CD4-positive, alpha-beta memory T cell (primary cell): ENCODE data around the gene RYR3. TPM values are rescaled to one million over a fixed set of nuclear protein-coding genes. Genes with fewer than 3 reads are reported as not detected.

Source experiments
- CTCF ChIA-PET: fragments of 350-600 bp; sonication (Branson Sonifier 250); formaldehyde crosslinking; loops from one replicate; lab custom pipeline; 2021; ENCODE audit warnings: inconsistent platforms; ENCODE audit not compliant: partially characterized antibody; lab: Charles Lee
- POLR2A ChIA-PET: fragments of 350-600 bp; sonication (Branson Sonifier 250); formaldehyde crosslinking; loops from one replicate; lab custom pipeline; 2021; ENCODE audit not compliant: partially characterized antibody; lab: Charles Lee
- DNase-seq, 5 donors: peaks; one replicate each; pipeline versions ENCODE4 v3.0.0 to v3.0.0-alpha.2; 2020 to 2022; ENCODE audit warnings: mixed read lengths in 1 of 5
- H3K27ac ChIP-seq: one replicate; pipeline ENCODE4 v1.7.0; 2013; ENCODE audit warnings: low read depth, low read length
- H3K27me3 ChIP-seq: 2 replicates; pipeline ENCODE4 v1.7.0; 2013; ENCODE audit warnings: mild to moderate bottlenecking, low read length, moderate library complexity; ENCODE audit not compliant: insufficient read depth
- H3K36me3 ChIP-seq: 2 replicates; pipeline ENCODE4 v1.7.0; 2013; ENCODE audit warnings: mild to moderate bottlenecking, low read length, moderate library complexity; ENCODE audit not compliant: insufficient read depth
- H3K4me1 ChIP-seq: 2 replicates; pipeline ENCODE4 v1.7.0; 2013; ENCODE audit warnings: mild to moderate bottlenecking, low read length, moderate library complexity; ENCODE audit not compliant: insufficient read depth
- H3K4me3 ChIP-seq, 2 donors: one replicate each; pipeline ENCODE4 v1.7.0; 2013; ENCODE audit warnings: low read length in 2 of 2, mild to moderate bottlenecking in 1 of 2
- H3K9me3 ChIP-seq, 2 donors: one replicate each; pipeline ENCODE4 v1.7.0; 2013; ENCODE audit warnings: low read length in 2 of 2, control low read depth in 1 of 2; ENCODE audit not compliant: control insufficient read depth in 1 of 2
- H3K27ac Mint-ChIP-seq, 7 donors: one replicate each; pipeline ENCODE4 v1.8.0; 2020 to 2021; ENCODE audit warnings: mixed read lengths in 7 of 7, mild to moderate bottlenecking in 6 of 7, inconsistent platforms in 3 of 7, moderate library complexity in 3 of 7
- H3K27me3 Mint-ChIP-seq, 2 donors: one replicate each; pipeline ENCODE4 v1.8.0; 2020 to 2021; ENCODE audit warnings: mixed read lengths in 2 of 2
- H3K36me3 Mint-ChIP-seq, 2 donors: one replicate each; pipeline ENCODE4 v1.8.0; 2020 to 2021; ENCODE audit warnings: mixed read lengths in 2 of 2, inconsistent platforms in 1 of 2, mild to moderate bottlenecking in 1 of 2
- H3K4me1 Mint-ChIP-seq, 4 donors: one replicate each; pipeline ENCODE4 v1.8.0; 2020 to 2021; ENCODE audit warnings: mixed read lengths in 4 of 4, mild to moderate bottlenecking in 1 of 4
- H3K4me3 Mint-ChIP-seq, 8 donors: one replicate each; pipeline ENCODE4 v1.8.0; 2020 to 2021; ENCODE audit warnings: mixed read lengths in 8 of 8, mild to moderate bottlenecking in 7 of 8, moderate library complexity in 6 of 8, inconsistent platforms in 3 of 8
- H3K9me3 Mint-ChIP-seq, 8 donors: one replicate each; pipeline ENCODE4 v1.8.0; 2020 to 2021; ENCODE audit warnings: mixed read lengths in 8 of 8, mild to moderate bottlenecking in 5 of 8, inconsistent platforms in 3 of 8, moderate library complexity in 1 of 8
- intact Hi-C: fragments of 100-400 bp; cut with micrococcal nuclease; formaldehyde crosslinking; loops from one replicate; pipeline ENCODE4 v1.15.1; 2023
- polyA plus RNA-seq, 2 donors: library from polyadenylated mRNA; unstranded; fragments of 300-500 nt; fragmentation: Illumina TruSeq; gene quantifications; one replicate each; pipeline ENCODE4 v1.2.3, GENCODE V29; 2021
- total RNA-seq, 2 experiments: library from RNA; stranded (reverse); gene quantifications; one replicate each; pipeline ENCODE4 v1.2.3, GENCODE V29; 2021

RYR3 gene
- total and polyA plus RNA-seq, 4 experiments from 2014 or later = 0.11 TPM; not detected in 3

GRCh38 chr15:33756961-33757360 lies 446.2 kb downstream of the RYR3 start:
- no peak overlapping the region for H3K27ac ChIP-seq
- H3K36me3 Mint-ChIP-seq = no peaks in the 10 kb centered on the region
- intact Hi-C loops = no loop called here

DNA sequence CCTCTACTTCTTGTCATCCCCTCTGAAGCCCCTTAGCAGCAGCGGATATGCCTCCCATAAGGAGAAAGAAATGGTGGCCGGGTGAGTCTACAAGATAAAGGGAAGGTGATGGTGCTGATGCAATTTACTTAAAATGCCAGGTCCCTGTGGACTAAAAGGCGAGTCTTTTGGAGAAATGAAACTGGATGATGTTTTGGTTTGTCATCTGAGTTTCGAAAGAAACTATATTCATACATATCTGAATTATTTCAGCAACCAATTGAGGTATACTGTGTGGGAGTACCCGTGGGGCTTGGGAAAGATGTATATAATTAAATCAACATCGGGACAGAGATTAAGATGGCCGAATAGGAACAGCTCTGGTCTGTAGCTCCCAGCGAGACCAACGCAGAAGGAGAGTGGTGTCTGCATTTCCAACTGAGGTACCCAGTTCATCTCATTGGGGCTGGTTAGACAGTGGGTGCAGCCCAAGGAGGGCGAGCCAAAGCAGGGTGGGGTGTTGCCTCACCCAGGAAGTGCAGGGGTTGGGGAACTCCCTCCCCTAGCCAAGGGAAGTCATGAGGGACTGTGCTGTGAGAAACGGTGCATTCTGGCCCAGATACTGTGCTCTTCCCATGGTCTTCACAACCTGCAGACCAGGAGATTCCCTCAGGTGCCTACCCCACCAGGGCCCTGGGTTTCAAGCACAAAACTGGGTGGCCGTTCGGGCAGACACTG lies 446.9 kb downstream of the RYR3 start:
- H3K36me3 ChIP-seq = no peaks in the 10 kb centered on the region
- no peaks in the 10 kb centered on the region for H3K9me3 ChIP-seq
- no peak overlapping the region for H3K27ac ChIP-seq
- H3K4me3 Mint-ChIP-seq = no peak overlapping the region
- H3K4me3 ChIP-seq = no peak overlapping the region
- no peaks in the 10 kb centered on the region for H3K27me3 ChIP-seq
- CTCF ChIA-PET = no interaction called here
- POLR2A ChIA-PET = no interaction called here
- H3K9me3 Mint-ChIP-seq = peaks cover 0 to 4% (median 0%) of the 10 kb centered on the region in 8 donors
- H3K27me3 Mint-ChIP-seq = peaks cover 23 to 24% of the 10 kb centered on the region in 2 donors
- H3K36me3 Mint-ChIP-seq = no peaks in the 10 kb centered on the region
- DNase-seq = no peak
- no peaks in the 10 kb centered on the region for H3K4me1 ChIP-seq
- H3K4me1 Mint-ChIP-seq = no peaks in the 10 kb centered on the region
- H3K27ac Mint-ChIP-seq = no peak overlapping the region
- intact Hi-C loops = no loop called here

More at GRCh38 chr15:33756961-33757360, 446.2 kb downstream of the RYR3 start:
- Histone ChIP-seq H3K27me3 (no peaks in the 10 kb centered on the region), H3K9me3 (no peaks in the 10 kb centered on the region), H3K4me1 (no peaks in the 10 kb centered on the region), H3K36me3 (no peaks in the 10 kb centered on the region), H3K4me3 (no peak overlapping the region)
- peaks cover 23 to 24% of the 10 kb centered on the region in 2 donors for H3K27me3 Mint-ChIP-seq
- no peaks in the 10 kb centered on the region for H3K4me1 Mint-ChIP-seq
- POLR2A ChIA-PET = no interaction called here
- CTCF ChIA-PET = no interaction called here
- no peak for DNase-seq
- H3K27ac Mint-ChIP-seq = no peak overlapping the region
- no peak overlapping the region for H3K4me3 Mint-ChIP-seq
- peaks cover 0 to 8% (median 0%) of the 10 kb centered on the region in 8 donors for H3K9me3 Mint-ChIP-seq

DNA sequence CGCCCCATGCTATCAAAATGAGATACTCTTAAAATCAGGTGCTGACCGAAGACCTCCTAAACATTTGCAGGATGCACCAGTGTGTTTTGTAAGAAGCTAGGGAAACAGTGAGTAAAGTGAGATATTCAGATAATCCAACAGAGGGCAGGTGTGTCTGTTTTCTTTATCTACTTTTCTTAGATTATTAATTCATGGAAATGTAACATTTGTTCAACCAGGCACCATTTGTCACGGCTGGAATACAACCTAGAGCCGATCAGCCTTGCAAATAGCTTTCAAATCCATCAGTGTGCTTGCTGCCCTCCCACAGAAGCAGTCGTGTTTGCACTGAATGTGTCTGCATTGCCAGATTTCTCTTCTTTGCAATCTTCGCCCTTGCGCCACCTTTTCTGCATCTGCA lies 455.6 kb downstream of the RYR3 start:
- intact Hi-C loops = no loop called here
- no peaks in the 10 kb centered on the region for H3K9me3 ChIP-seq
- H3K36me3 ChIP-seq = no peaks in the 10 kb centered on the region
- Mint-ChIP-seq H3K36me3 (no peaks in the 10 kb centered on the region), H3K4me1 (no peaks in the 10 kb centered on the region), H3K9me3 (peaks cover 0 to 2% (median 0%) of the 10 kb centered on the region in 8 donors), H3K4me3 (no peak overlapping the region), H3K27me3 (peaks cover under 1 to 2% of the 10 kb centered on the region in 2 donors), H3K27ac (no peak overlapping the region)
- POLR2A ChIA-PET = no interaction called here
- H3K27ac ChIP-seq = no peak overlapping the region
- DNase-seq = no peak
- no peaks in the 10 kb centered on the region for H3K4me1 ChIP-seq
- CTCF ChIA-PET = no interaction called here
- H3K27me3 ChIP-seq = no peaks in the 10 kb centered on the region
- H3K4me3 ChIP-seq = no peak overlapping the region

GRCh38 chr15:33768670-33769190 lies 458.0 kb downstream of the RYR3 start:
- H3K9me3 Mint-ChIP-seq = no peaks in the 10 kb centered on the region
- Histone ChIP-seq H3K4me3 (no peak overlapping the region), H3K27me3 (no peaks in the 10 kb centered on the region), H3K27ac (no peak overlapping the region), H3K36me3 (no peaks in the 10 kb centered on the region), H3K4me1 (no peaks in the 10 kb centered on the region), H3K9me3 (no peaks in the 10 kb centered on the region)
- ChIA-PET POLR2A (no interaction called here), CTCF (no interaction called here)
- no peaks in the 10 kb centered on the region for H3K36me3 Mint-ChIP-seq
- no peak overlapping the region for H3K4me3 Mint-ChIP-seq
- intact Hi-C loops = no loop called here
- H3K4me1 Mint-ChIP-seq = no peaks in the 10 kb centered on the region
- no peak overlapping the region for H3K27ac Mint-ChIP-seq
- H3K27me3 Mint-ChIP-seq = peaks cover 0 to 3% of the 10 kb centered on the region in 2 donors
- DNase-seq = no peak

- H3K27ac ChIP-seq = no peak overlapping the region
- H3K4me3 ChIP-seq = no peak overlapping the region
- intact Hi-C loops = no loop called here
- ChIA-PET CTCF (no interaction called here), POLR2A (no interaction called here)
- no peaks in the 10 kb centered on the region for H3K27me3 ChIP-seq
- no peak for DNase-seq
- H3K9me3 ChIP-seq = no peaks in the 10 kb centered on the region
- H3K4me1 ChIP-seq = no peaks in the 10 kb centered on the region
- Mint-ChIP-seq H3K36me3 (no peaks in the 10 kb centered on the region), H3K27ac (no peak overlapping the region), H3K9me3 (no peaks in the 10 kb centered on the region), H3K27me3 (peaks cover 7 to 8% of the 10 kb centered on the region in 2 donors), H3K4me1 (no peaks in the 10 kb centered on the region), H3K4me3 (no peak overlapping the region)
- no peaks in the 10 kb centered on the region for H3K36me3 ChIP-seq
Observed at GRCh38 chr15:33773969-33774368, 463.2 kb downstream of the RYR3 start.

DNA sequence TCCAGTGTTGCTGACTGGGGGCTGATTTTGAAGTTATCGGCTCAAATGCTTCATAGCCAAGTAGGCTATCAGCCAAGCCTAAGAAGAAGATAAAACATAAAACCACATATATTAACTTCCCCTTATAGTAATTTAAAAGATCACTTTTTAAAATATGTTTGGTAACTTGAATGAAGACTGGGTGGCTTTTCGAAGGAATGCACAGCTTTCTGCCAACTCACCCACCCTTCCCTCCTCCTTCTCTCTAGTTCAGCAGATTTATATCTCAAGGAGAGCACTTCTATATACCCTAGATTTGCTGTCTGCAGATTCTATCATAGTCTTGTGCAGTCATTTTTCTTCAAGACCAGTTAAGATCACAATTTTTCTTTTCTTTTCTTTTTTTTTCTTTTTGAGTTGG lies 468.1 kb downstream of the RYR3 start:
- H3K27me3 ChIP-seq = no peaks in the 10 kb centered on the region
- Mint-ChIP-seq H3K27ac (no peak overlapping the region), H3K4me3 (no peak overlapping the region), H3K27me3 (peaks cover 6 to 8% of the 10 kb centered on the region in 2 donors), H3K9me3 (no peaks in the 10 kb centered on the region), H3K4me1 (no peaks in the 10 kb centered on the region), H3K36me3 (no peaks in the 10 kb centered on the region)
- CTCF ChIA-PET = no interaction called here
- no peak overlapping the region for H3K27ac ChIP-seq
- no peaks in the 10 kb centered on the region for H3K4me1 ChIP-seq
- no peak for DNase-seq
- no peaks in the 10 kb centered on the region for H3K36me3 ChIP-seq
- no peaks in the 10 kb centered on the region for H3K9me3 ChIP-seq
- no peak overlapping the region for H3K4me3 ChIP-seq
- intact Hi-C loops = no loop called here
- POLR2A ChIA-PET = no interaction called here

DNA sequence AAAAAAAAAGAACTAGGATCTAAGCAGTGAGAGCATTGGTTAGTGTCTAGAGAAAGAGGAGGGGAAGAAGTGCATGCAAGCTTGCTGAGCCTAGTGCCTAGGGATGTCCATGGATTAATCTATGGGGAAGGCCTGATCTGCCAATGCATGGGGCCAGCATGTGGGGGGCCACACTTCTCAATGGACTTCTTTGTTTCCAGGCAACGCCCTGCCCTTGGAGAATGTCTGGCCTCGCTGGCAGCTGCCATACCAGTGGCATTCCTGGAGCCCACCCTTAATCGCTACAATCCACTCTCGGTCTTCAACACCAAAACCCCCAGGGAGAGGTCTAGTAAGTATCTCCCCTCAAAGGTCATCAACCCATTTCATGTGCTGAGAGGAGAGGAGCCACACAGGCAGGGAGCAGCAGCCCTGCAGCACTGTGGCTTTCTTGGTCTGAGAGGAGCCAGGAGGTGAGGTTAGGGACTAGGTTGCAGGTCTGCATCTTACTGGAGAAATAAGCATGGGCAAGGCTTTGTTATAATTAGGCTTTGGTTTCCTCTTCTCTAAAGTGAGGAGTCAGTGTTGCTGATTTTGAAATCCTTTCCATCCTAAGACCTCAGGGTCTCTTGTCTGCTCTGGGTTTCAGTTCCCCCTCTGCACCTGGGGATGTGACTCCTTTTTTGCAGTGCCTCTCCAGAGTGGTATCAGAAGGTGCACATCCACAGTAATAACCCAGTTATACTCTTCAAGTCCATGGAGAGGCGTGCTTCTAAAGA lies 469.4 kb downstream of the RYR3 start:
- Mint-ChIP-seq H3K4me1 (no peaks in the 10 kb centered on the region), H3K27ac (no peak overlapping the region), H3K4me3 (no peak overlapping the region), H3K36me3 (no peaks in the 10 kb centered on the region), H3K9me3 (no peaks in the 10 kb centered on the region), H3K27me3 (peaks cover 6 to 8% of the 10 kb centered on the region in 2 donors)
- Histone ChIP-seq H3K27me3 (no peaks in the 10 kb centered on the region), H3K4me1 (no peaks in the 10 kb centered on the region), H3K9me3 (no peaks in the 10 kb centered on the region), H3K36me3 (no peaks in the 10 kb centered on the region), H3K27ac (no peak overlapping the region), H3K4me3 (no peak overlapping the region)
- intact Hi-C loops = no loop called here
- DNase-seq = no peak
- ChIA-PET POLR2A (no interaction called here), CTCF (no interaction called here)
